Adrenal gland (tissue), 12 donors: ENCODE measurements around the gene SYCP2L. TPM values are rescaled to one million over a fixed set of nuclear protein-coding genes. Genes with fewer than 3 reads are reported as not detected.
"Not testable (repeated sequence)": the region's sequence is repeated elsewhere in the genome, so short reads cannot be mapped to it uniquely, and the experiment has no call there.

Experiments used
- DNase-seq, 7 donors: peaks; one replicate each; pipeline ENCODE4 v3.0.0-alpha.2; 2019 to 2020
- H3K27ac ChIP-seq, 5 donors: fragments of 200-600 bp; sonication (generic) in 4 of 5; 1 replicate in 3 of 5; 2 replicates in 2 of 5; pipeline versions ENCODE4 v1.5.1 to v1.8.0; 2016 to 2020; ENCODE audit warnings: mild to moderate bottlenecking in 1 of 5
- H3K27me3 ChIP-seq: fragments of 200-600 bp; 2 replicates; pipeline ENCODE4 v1.8.0; 2021
- H3K36me3 ChIP-seq, 2 donors: fragments of 200-600 bp; replicated peaks in 1 of 2; 1 replicate in 1 of 2; 2 replicates in 1 of 2; pipeline versions ENCODE4 v1.5.1 to v1.8.0; 2018 to 2022
- H3K4me1 ChIP-seq, 2 donors: fragments of 200-600 bp; replicated peaks in 1 of 2; 1 replicate in 1 of 2; 2 replicates in 1 of 2; pipeline versions ENCODE4 v1.5.1 to v1.8.0; 2018 to 2021
- H3K4me3 ChIP-seq, 4 donors: fragments of 200-600 bp; sonication (generic) in 3 of 4; one replicate each; pipeline ENCODE4 v1.5.1; 2016 to 2018
- H3K9me3 ChIP-seq, 3 donors: fragments of 200-600 bp; sonication (generic) in 1 of 3; replicated peaks in 1 of 3; 1 replicate in 2 of 3; 2 replicates in 1 of 3; pipeline versions ENCODE4 v1.5.1 to v1.8.0; 2016 to 2021
- CTCF ChIP-seq, 6 experiments: fragments of 450-650 bp in 4 of 6; fragments of 200-600 bp in 2 of 6; sonication (generic) in 1 of 6; IDR thresholded peaks; 1 replicate in 5 of 6; 2 replicates in 1 of 6; pipeline versions ENCODE4 v1.5.1 to v1.8.0; 2016 to 2021; ENCODE audit warnings: antibody characterized with exemption in 6 of 6, mild to moderate bottlenecking in 2 of 6, moderate library complexity in 1 of 6
- POLR2A ChIP-seq, 2 donors: fragments of 450-650 bp; IDR thresholded peaks; one replicate each; pipeline ENCODE4 v1.6.1; 2017; ENCODE audit warnings: antibody characterized with exemption in 2 of 2, mild to moderate bottlenecking in 2 of 2, moderate library complexity in 1 of 2
- WGBS, 4 donors: extraction: QIAGEN DNeasy Blood & Tissue Kit in 2 of 4; methylation state at CpG; one replicate each; pipeline versions ENCODE4 v1.1.5 to v1.1.7; 2013 to 2017; 5-methylcytosine and 5-hydroxymethylcytosine counted together
- intact Hi-C, 2 donors: fragments of 100-400 bp; cut with DNase I; formaldehyde crosslinking; loops; one replicate each; pipeline versions ENCODE4 v1.14.1 to v1.15.0; 2022 to 2023
- polyA plus RNA-seq, 3 donors: library from polyadenylated mRNA; stranded (reverse); fragments of 200-250 nt in 2 of 3; fragments of 350-450 nt in 1 of 3; fragmentation: Illumina TruSeq in 1 of 3; extraction: RNeasy Lipid Tissue Mini Kit (QIAGEN cat#74804) in 1 of 3; gene quantifications; one replicate each; pipeline ENCODE4 v1.2.3, GENCODE V29; 2013 to 2014
- total RNA-seq, 9 donors: library from RNA; depleted of rRNA in 4 of 9; stranded (reverse); fragments of >200 nt in 4 of 9; fragments of 120-200 nt in 1 of 9; fragmentation: NEBNext Ultra II Directional in 1 of 9; extraction: Animal tissue kit (Norgen Biotek cat#: 25700) in 1 of 9; gene quantifications; one replicate each; pipeline versions ENCODE4 v1.1.0 to v1.2.4, GENCODE V29; 2013 to 2023
- donor health status: healthy with polysubstance abuse.
- donor health status: Bipolar disorder and iron deficiency.
- donor health status: DM: yes; HTN: yes; CAD: no.
- donor health status: DM: no; HTN: no; CAD: no.
- donor health status: DM: no; HTN: no; CAD: no.
- donor health status: DM: yes; HTN: yes; CAD: no.

SYCP2L gene
- total and polyA plus RNA-seq, 12 donors: 0.09 to 3.0 (median 0.64) TPM; not detected in 2

GRCh38 chr6:10857259-10857658, 29.6 kb upstream of the SYCP2L start:
- Histone ChIP-seq H3K36me3 (no peaks in the 10 kb centered on the region), H3K4me3 (no peak overlapping the region), H3K27me3 (no peaks in the 10 kb centered on the region), H3K4me1 (no peaks in the 10 kb centered on the region), H3K27ac (no peak overlapping the region), H3K9me3 (peaks cover 0 to 3% (median 0%) of the 10 kb centered on the region in 3 donors)
- intact Hi-C loops: no loop called here
- 82 to 94% (median 88%) methylated on average over 2 of the region's 2 CpGs for WGBS, 4 donors
- no peak for DNase-seq
- TF ChIP-seq CTCF (IDR thresholded peaks at IDR 0.05) (no peak), POLR2A (IDR thresholded peaks at IDR 0.05) (no peak)

- DNase-seq: no peak
- Histone ChIP-seq H3K4me3 (no peak overlapping the region), H3K36me3 (no peaks in the 10 kb centered on the region), H3K27ac (no peak overlapping the region), H3K27me3 (no peaks in the 10 kb centered on the region), H3K4me1 (no peaks in the 10 kb centered on the region), H3K9me3 (no peaks in the 10 kb centered on the region)
- intact Hi-C loops: no loop called here
- TF ChIP-seq POLR2A (IDR thresholded peaks at IDR 0.05) (no peak), CTCF (IDR thresholded peaks at IDR 0.05) (no peak)
- WGBS, 4 donors: 62 to 83% (median 71%) methylated on average over 2 of the region's 2 CpGs
Observed at GRCh38 chr6:10861086-10861485, 25.8 kb upstream of the SYCP2L start.

GRCh38 chr6:10862361-10862760, 24.5 kb upstream of the SYCP2L start:
- intact Hi-C loops: no loop called here
- 76 to 89% (median 82%) methylated on average over 4 of the region's 4 CpGs for WGBS, 4 donors
- TF ChIP-seq POLR2A (IDR thresholded peaks at IDR 0.05) (no peak), CTCF (IDR thresholded peaks at IDR 0.05) (no peak)
- Histone ChIP-seq H3K4me1 (no peaks in the 10 kb centered on the region), H3K4me3 (no peak overlapping the region), H3K36me3 (no peaks in the 10 kb centered on the region), H3K27me3 (no peaks in the 10 kb centered on the region), H3K9me3 (no peaks in the 10 kb centered on the region), H3K27ac (no peak overlapping the region)
- DNase-seq: no peak

DNA sequence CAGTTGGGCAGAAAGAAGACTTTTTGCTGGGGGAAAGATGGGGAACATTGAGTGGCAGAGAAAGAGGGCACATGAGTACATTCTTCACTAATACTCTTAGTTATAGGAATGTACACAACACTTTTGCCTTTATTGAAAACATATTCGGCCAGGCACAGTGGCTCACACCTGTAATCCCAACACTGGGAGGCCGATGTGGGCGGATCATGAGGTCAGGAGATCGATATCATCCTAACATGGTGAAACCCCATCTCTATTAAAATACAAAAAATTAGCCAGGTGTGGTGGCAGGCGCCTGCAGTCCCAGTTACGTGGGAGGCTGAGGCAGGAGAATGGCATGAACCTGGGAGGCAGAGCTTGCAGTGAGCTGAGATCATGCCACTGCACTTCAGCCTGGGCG, 23.8 kb upstream of the SYCP2L start:
- H3K4me1 ChIP-seq, DNase-seq, H3K27ac ChIP-seq, H3K9me3 ChIP-seq, H3K4me3 ChIP-seq, H3K36me3 ChIP-seq, intact Hi-C loops, H3K27me3 ChIP-seq: not testable (repeated sequence)
- WGBS, 4 donors: 88 to 95% (median 92%) methylated on average over 7 of the region's 7 CpGs

- H3K27me3 ChIP-seq, intact Hi-C loops, H3K4me3 ChIP-seq, DNase-seq, H3K27ac ChIP-seq, H3K4me1 ChIP-seq, H3K9me3 ChIP-seq, H3K36me3 ChIP-seq: not testable (repeated sequence)
- 77 to 88% (median 78%) methylated on average over 3 of the region's 3 CpGs for whole genome bisulfite sequencing, 4 donors
Observed at GRCh38 chr6:10866709-10867108, 20.1 kb upstream of the SYCP2L start.
